NK-92 (cell line): ENCODE measurements around the gene YY1.
"Not testable (repeated sequence)": the region's sequence is repeated elsewhere in the genome, so short reads cannot be mapped to it uniquely, and the experiment has no call there.

ENCODE experiments used
- DNase-seq: peaks from one replicate; lab custom pipeline; 2025; ENCODE audit not compliant: unreplicated experiment; lab: John Stamatoyannopoulos, UW

Gene YY1

DNA sequence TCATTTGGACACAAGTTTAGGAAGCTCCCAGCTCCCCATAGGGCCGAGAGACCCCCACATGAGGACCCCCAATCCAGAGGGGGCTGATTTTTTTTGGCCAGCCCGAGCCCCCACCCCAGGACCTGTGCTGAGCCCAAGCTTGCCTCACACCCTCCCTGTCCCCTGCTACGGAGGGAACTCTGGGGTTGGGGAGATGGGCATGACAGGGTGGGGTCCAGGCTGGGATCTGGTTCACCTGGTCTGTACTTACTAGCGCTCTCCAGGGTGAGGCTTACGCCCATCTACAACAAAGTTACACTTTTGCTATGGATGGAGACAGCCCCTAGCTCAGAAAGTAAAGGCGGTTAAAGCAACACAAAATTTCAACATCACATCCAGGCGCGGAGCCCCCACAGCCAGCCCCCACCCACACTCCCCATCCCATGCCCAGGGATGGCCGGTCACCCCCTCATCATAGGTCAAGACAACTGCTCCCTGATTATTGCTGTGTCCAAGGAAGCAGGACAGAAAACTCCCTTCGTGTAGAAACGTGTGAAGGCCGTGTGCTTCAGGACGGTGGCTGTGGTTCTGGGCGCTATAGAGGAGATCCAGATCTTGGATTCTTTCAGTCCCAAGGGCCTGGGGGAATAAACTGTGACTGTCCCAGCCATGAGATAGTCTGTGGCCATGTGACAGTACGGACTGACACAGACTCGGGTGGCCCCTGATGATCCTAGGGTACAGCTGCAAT lies 56.6 kb downstream of the YY1 start:
- no peak for DNase-seq

DNA sequence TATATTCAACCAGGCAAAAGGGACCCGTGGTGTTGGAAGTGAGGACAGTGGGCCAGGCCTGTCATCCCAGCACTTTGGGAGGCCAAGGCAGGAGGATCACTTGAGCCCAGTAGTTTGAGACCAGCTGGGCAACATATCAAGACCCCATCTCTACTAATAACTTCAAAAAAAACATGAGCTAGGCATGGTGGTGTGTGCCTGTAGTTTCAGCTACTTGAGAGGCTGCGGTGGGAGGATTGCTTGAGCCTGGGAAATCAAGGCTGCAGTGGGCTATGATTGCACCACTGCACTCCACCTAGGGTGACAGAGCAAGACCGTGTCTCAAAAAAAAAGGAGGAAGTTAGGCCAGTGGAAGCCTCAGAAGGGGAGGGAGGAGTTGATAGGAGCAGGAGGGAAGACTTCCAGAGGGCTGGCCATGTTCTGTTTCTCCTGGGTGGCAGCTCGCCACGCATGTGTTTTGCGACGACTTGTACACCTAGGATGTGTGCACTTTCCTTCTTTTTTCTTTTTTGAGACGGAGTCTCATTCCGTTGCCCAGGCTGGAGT lies 57.2 kb downstream of the YY1 start:
- no peak for DNase-seq

DNA sequence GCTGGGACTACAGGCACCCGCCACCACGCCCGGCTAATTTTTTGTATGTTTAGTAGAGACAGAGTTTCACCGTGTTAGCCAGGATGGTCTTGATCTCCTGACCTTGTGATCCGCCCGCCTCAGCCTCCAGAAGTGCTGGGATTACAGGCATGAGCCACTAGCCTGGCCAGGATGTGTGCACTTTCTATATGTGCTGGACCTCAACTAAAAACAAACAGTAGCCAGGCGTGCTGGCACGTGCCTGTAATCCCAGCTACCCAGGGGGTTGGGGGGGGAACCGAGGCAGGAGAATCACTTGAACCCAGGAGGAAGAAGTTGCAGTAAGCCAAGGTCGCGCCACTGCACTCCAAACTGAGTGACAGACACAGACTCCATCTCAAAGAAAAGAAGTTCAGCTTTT lies 57.8 kb downstream of the YY1 start:
- not testable (repeated sequence) for DNase-seq

DNA sequence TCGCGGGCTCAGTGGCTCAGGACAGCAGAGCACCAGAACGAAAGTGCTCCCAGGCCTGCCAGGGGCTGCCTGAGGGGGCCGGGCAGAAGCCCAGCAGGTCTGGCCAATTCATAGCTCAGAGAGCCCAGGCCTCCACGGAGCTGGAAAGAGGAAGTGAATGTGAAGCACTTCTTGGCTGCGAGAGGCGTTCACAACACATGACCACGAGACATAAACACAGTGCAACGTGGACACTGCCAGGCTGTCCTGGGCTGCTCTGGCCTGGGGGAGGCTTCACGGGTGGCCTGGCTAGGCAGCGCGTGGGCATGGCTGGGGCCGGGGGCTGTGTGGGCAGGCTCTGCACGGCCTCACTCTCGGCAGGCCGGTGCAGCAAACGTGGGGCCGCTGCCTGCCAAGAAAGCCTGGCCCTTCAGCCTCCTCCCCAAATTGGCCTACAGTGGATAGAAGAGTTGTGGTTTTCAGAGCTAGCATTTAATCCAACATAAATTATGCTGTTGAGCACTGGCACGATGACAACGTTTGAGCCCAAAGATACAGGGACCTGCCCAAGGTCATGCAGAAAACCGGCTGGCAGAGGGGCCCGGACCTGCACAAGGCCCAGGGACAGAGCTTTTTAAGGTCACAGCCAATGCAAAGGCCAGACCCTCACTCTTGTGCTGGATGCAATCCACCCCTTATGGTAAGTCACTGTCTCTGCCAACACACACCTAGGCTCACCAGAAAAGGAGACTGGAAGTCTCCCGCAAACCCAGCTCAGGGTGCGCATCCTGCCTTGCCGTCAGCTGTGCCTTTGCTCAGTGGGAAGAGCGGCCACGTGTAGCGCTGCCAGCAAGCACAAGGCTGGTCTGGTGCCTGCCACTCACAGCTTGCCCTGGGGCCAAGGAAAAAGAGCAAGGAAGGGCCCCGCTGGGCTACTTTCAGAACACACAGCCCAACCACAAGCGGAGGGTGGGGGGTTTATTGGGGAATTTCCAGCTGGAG lies 58.7 kb downstream of the YY1 start:
- no peak for DNase-seq

DNA sequence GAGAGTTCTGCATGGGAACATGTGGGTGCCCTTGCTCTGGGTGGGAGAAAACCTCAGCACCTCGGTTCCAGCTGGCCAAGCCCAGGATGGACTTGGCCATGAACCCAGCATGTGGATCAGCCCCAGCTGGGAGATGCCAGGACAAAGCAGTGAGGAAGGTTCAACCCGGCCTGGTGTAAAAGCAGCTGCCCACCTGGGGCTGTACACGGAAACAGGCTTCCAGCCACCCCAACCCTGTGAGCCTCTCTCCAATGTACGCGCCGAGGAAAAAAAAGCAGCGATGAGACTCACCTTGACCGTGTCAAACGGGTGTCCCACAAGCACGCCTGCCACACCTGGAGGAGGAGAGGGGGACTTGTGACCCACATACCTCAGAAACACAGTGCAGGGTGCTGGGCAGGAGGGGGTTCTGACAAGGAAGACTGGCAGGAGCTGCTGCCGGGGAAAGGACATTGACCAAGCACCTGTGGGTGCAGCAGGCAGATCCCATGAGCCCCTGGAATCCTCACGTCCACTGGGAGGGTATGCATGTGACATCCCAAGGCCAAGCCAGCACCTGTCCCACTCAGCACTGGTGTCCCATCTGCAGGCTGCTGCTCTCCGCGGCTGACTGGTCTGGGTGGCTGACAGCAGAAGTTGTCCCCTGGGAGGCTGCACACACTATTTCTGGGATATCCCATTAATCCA lies 59.8 kb downstream of the YY1 start:
- no peak for DNase-seq

DNA sequence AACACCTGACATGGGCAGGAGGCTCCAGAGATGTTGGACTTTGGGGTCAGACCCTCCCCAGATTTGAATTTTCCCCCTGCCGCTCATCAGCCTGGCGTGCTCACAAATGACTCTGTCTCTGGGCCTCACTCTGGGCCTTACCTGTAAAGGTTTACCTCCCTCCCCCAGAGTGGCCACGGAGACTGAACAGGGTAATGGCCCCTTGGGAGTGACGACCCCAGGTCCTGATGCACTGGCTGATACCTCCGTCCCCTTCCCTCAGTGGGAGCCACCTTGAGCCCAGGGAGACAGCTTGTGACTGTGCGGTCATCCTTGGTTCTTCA lies 60.3 kb downstream of the YY1 start:
- no peak for DNase-seq

DNA sequence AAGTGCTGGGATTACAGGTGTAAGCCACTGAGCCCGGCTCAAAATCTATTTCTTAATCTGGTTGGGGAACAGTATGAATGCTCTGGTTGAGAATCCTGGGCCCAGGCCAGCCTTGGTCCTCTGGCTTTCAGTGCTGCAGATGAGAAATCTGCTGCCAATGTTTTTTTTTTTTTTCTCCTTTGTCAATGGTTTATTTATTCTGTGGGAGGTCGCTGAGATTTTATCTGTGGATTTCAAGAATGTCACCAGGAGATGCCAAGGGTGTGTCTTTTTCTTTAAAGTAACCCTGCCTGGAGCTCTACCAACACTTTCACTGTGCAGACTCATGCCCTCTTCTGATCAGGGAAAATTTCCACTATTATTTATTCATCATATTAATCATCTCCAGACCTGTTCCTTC lies 63.7 kb downstream of the YY1 start:
- DNase-seq = no peak

DNA sequence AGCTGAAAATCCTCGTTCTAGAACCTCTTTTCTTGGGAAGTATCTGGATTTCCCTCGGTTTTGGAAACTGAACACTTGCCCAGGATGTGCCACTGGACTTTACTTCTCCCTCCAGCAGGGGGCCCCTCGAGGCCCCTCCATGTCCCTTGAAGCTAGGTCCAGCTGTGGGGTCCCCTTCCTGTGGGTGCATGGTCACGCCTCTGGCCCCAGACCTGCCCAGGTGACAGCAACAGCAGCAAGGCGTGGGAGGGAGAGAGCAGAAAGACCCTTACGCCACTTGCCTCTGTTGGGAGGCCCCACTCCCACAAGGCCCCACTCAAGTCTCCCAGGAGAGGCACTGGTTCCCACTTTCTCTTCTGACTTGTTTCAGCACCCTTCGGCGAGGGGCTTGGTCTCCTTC lies 64.2 kb downstream of the YY1 start:
- no peak for DNase-seq

DNA sequence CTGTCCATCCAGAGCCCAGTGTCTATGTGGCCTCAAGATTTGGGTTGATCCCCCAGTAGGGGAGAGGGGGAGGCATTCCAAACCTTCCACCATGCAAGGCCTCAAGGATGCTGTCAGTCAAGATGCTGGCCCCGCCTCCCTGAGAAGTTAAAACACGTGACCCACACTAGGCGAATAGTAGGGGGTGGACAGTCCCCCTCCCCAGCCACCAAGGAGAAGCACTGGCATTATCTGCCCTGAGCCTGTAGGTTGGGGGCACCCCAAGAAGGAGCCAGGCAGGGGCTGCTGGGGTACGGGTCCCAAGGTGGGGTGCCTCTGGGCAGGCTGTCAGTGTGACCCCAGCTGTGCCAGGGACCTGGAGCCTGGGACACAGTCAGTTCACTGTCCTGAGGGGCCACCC lies 65.0 kb downstream of the YY1 start:
- no peak for DNase-seq

DNA sequence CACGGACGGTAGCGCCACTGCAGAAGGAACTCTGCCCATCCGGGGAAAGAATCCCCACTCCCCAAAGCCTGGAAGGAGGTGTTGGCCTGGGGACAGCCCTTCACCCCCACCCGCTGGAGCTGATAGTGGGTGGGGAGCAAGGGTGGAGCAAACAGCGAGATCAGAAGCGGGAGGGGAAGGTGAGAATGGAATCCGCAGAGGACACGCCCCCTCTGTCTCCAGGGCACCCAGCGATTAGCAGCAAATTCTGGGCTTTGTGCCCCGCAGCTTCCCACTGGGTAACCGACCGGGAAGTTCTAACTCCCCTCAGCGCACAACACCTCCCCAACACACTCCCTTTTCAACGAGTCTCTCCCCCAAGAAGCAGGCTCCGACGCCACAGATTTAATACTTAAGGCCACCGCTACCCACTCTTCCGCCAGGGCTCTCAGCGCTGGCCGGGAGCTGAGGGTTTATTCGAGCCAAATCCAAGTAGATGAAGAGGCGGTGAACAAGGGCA lies 65.9 kb downstream of the YY1 start:
- DNase-seq = no peak

DNA sequence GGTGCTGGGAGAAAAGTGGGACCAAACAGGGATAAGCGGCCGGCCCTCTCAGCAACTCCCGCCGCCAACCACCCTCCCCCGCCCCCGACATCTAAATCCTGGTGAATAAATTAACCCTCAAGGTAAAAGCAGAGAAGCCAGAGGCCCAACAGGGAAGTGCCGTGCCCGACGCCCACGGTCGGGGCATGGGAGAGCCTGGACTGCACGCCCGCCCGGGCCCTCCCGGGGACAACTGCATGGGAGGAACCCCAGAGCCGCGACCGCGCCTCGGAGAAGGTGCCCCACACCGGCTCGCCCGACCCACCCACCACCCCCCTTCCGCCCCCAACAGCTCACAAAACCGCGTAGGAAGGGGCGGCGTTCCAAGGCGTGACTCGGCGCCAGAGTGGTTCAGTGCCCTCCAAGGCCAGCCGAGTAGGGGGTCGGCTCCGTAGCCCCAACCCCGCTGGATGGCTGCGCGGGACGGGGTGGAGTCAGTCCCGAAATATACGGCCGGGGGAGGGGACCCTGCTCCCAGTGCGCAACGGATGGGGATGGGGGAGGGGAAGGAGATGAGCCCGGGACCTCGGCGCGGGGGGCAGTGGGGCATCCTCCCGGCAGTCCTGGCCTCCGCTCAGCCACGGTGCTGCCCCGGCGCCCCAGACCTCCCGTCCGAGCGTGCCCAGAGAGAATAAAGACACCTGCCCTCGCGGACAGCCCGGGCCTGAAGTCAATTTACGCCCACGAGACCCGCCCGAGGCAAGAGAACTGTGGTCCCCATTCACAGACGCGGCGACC lies 66.6 kb downstream of the YY1 start:
- no peak for DNase-seq

DNA sequence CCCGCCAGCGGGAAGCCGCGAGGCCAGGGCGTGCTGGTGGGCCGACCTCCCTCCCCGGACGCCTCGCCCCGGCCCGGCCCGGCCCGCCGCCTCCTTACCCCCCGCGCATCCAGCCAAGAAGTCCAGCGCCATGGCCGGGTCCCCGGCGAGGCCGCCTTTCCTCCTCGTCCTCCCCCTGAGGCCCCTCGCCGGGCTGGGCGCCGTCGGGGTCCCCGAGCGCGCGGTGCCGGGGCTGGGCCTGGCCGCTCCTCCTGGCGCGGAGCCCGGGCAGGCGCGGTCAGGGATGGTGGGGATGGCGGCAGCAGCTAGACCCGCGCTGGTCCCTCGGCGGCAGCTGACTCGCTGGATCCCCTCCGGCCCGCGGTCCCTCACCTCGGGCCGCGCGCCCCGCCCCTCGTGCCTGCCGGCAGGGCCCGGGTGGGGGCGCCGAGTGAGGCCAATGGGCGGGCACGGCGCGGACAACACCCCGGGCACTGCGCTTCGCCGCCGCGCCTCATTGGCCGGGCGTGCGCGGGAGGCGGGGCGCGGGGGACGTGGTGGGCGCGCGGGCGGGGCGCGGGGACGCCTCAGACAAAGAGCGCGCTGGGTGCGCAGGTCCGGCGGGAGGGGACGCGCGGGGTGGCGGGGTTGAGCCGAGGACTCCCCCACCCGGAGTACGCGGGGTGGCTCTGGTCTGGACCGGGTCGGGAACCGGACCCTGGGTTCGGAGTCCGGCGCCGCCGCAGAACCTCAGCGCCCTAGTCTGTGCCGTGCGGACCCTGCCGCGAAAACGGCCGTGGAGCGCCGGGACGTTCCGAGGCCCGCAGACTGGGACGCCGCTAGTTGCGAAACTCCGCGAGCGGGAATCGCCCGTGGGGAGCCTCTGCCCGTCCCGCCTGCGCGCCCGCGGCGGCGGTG lies 67.4 kb downstream of the YY1 start, which contains the start of gene SLC25A29:
Gene SLC25A29 (minus strand): TSS at position 344 of the 897 bp plus-strand sequence. CDS start 212 bp downstream, at position 132.
- DNase-seq = no peak

DNA sequence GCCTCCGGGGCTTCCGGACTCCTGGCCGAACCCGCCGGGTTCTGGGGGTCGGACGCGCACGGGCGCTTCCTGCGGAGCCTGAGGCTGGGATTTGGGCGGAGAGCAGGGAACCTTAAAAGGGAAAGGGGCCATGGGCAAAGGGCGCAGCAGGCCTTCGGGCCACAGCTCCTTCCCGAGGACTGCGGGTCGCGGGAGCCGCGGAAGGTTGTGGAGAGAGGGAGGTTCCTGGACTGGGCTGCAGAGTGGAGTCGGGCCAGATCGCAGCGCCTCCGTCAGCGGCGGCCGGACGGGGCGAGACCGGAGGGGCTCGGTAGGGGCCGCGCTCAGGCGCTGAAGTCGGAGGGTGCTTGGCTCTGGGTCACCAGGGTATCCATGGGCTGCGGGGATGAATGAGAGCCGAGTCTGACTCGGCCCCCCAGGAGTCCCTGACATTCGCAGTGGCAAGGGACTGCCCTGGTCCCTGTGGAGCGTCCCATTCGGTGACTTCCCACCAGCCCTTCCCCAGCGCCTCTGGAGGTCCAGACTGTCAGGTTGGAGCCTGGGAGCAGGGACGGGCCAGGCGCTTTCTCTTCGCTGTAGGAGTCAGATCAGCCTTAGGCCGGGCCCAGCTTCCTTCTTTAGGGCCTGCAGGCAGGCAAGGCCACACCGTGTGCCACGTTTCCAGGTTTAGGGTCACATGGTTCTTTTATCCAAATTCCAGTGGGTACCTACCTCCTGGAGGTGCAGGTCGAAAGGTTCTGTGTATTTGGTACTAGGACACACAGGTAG lies 68.2 kb downstream of the YY1 start:
- DNase-seq = no peak

DNA sequence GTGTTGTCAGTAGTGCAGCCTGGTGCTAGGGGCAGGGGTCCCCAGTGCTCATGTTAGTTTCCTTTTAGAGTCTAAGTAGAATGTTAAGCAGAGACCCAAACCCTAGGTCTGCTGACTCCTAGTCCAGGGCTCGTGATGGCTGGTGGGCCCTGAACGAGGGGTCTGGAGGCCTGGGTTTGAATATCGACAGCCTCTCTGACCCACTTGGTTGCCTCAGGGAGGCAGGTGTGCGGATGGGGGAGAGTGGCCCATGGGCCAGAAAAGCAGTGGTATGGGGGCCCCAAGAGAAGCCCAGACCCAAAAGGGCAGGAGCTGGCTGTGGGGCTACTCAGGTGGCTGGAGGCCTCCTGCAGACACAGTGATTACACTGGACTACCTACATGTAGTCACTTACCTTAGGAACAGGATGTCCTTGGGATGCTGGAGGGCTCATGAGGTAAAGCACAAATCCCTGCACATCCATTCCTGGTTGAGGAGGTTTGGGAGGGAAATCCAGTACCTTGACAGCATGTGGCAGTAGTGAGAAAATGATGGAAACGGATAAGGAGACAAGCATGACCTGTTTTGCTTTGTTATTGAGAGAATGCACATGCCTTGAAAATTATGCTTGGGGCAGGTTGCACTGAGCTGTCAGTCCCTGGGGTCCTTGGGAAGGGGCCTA lies 69.0 kb downstream of the YY1 start:
- no peak for DNase-seq

DNA sequence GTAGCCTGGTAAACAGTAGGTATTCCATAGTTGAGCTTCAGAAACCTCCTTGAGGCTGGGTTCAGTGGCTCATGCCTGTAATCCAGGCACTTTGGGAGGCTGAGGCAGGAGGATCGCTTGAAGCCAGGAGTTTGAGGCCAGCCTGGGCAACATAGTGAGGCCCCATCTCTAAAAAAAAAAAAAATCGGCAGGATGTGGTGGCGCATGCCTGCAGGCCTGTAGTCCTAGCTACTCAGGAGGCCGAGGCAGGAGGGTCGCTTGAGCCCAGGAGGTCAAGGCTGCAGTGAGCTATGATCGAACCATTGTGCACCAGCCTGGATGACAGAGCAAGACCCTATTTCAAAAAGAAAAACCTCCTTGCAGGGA lies 69.5 kb downstream of the YY1 start:
- DNase-seq = not testable (repeated sequence)

DNA sequence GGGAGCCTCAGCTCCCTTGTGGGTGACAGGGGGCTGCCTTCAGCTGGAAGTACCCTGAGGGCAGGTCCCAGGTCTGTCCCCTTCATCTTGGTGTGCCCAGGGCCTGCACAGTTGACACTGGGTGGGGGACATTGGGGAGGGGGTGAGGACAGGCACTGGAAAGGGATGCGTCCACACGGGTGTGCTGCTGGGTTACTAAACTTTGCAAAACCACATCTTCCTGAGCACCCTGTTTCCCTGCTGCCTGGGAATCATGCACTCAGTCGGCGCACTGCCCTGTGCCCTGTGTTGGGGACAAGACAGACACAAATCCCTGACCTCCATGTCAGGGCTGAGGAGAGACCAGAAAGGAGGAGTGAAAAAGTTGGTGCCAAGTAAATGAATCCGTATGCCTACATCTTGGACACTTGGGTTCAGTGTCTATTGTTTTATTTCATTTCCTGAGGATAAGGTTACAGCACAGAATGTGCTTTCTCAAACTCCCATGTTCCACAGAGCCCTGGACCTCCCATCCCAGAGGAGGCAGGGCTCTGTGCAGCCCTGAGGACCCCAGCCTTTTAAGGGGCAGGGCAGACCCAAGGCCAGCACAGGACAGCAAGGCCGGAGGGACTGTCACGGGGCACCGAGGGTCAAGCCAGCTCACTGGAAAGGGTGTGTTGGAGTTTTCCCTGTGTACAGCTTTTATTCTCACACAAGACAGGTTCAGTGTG lies 70.2 kb downstream of the YY1 start:
- no peak for DNase-seq

DNA sequence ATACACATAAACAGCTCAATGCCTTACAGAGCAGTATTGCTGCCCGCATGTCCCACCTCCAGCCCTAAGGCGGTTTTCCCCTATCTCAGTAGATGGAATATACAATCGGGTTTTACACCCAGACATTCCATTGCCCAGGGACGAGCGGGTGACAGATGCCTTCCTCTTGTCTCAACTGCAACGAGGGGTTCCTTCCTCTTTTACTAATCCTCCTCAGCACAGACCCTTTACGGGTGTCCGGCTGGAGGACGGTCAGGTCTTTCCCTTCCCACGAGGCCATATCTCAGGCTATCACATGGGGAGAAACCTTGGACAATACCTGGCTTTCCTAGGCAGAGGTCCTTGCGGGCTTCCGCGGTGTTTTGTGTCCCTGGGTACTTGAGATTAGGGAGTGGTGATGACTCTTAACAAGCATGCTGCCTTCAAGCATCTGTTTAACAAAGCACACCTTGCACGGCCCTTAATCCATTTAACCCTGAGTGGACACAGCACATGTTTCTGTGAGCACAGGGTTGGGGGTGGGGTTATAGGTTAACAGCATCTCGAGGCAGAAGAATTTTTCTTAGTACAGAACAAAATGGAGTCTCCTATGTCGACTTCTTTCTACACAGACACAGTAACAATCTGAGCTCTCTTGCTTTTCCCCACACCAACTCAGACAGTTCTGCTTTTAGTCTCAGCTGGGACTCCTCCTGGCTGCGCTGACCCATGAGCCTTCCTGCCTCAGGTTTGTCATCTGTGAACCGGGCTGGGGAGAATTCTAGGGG lies 73.3 kb downstream of the YY1 start:
- not testable (repeated sequence) for DNase-seq
